ENCODE results near the gene ASB10.
A peak's percentile ranks its signal among the peaks of the same experiment; 100 is the strongest.

The ASB10 gene

GRCh38 chr7:151186640-151187408 lies at the start of gene ASB10:
Gene ASB10 (minus strand): TSS chr7:151187250. CDS start chr7:151187130, 120 bp downstream.
- DNase-seq: no peak

GRCh38 chr7:151236406-151236805 lies 49.4 kb upstream of the ASB10 start:
- no peak for DNase-seq

- no peak for DNase-seq
These were observed 48.2 kb upstream of the ASB10 start for GRCh38 chr7:151235091-151235787.

- DNase-seq: no peak
These were observed 46.8 kb upstream of the ASB10 start for GRCh38 chr7:151233804-151234203.

GRCh38 chr7:151232917-151233701 lies 46.1 kb upstream of the ASB10 start:
- peak; percentile 73 for DNase-seq

GRCh38 chr7:151232091-151232916 lies 45.3 kb upstream of the ASB10 start, which contains the start of gene CHPF2:
Gene CHPF2 (plus strand): TSS chr7:151232483. CDS start chr7:151234012, 1,529 bp downstream.
- peak; percentile 87 for DNase-seq

GRCh38 chr7:151231080-151231479 lies 44.0 kb upstream of the ASB10 start:
- DNase-seq: no peak

- DNase-seq: no peak
These were observed 42.2 kb upstream of the ASB10 start for GRCh38 chr7:151229249-151229648.

GRCh38 chr7:151228024-151228866 lies 41.2 kb upstream of the ASB10 start:
- no peak for DNase-seq

- DNase-seq: peak; percentile 97
These were observed 40.1 kb upstream of the ASB10 start, which contains the start of gene ABCF2 for GRCh38 chr7:151226875-151227782. Gene ABCF2 (minus strand): TSS chr7:151227205. CDS start chr7:151226458, 747 bp downstream.

GRCh38 chr7:151226560-151226874 lies 39.5 kb upstream of the ASB10 start:
- no peak for DNase-seq

GRCh38 chr7:151225948-151226510 lies 39.0 kb upstream of the ASB10 start:
- DNase-seq: no peak

- DNase-seq: no peak
These were observed 36.7 kb upstream of the ASB10 start for GRCh38 chr7:151223728-151224127.

- DNase-seq: no peak
These were observed 31.1 kb upstream of the ASB10 start for GRCh38 chr7:151218170-151218569.

- DNase-seq: no peak
These were observed 28.3 kb upstream of the ASB10 start for GRCh38 chr7:151215396-151215795.

GRCh38 chr7:151213826-151214225 lies 26.8 kb upstream of the ASB10 start:
- no peak for DNase-seq

- no peak for DNase-seq
These were observed 25.6 kb upstream of the ASB10 start for GRCh38 chr7:151212626-151213025.

GRCh38 chr7:151211155-151211772 lies 24.2 kb upstream of the ASB10 start:
- DNase-seq: no peak

GRCh38 chr7:151210087-151210854 lies 23.2 kb upstream of the ASB10 start, which contains the start of gene H2BK1:
Gene H2BK1 (minus strand): TSS chr7:151210488. CDS start chr7:151210318, 170 bp downstream.
- no peak for DNase-seq

All from stimulated activated CD4-positive, alpha-beta T cell treated with anti-CD3 and anti-CD28 coated beads, Interleukin-12 subunit alpha, Interleukin-12 subunit beta, amount 100 ng/mL, for 4 hours (primary cell).